Nephron (organoid): ENCODE results near the gene GLRX3.
"Not testable (repeated sequence)": the region's sequence is repeated elsewhere in the genome, so short reads cannot be mapped to it uniquely, and the experiment has no call there.

Experiments used
- H3K27ac Mint-ChIP-seq, 3 experiments: 2 replicates each; pipeline ENCODE4 v1.8.0; 2020; ENCODE audit warnings: mixed read lengths in 3 of 3, mild to moderate bottlenecking in 2 of 3, moderate library complexity in 1 of 3
- H3K27me3 Mint-ChIP-seq: 2 replicates; pipeline ENCODE4 v1.8.0; 2021; ENCODE audit warnings: low read depth, mild to moderate bottlenecking, moderate library complexity, mixed read lengths
- H3K36me3 Mint-ChIP-seq: 2 replicates; pipeline ENCODE4 v1.8.0; 2020; ENCODE audit warnings: low read depth, mixed read lengths
- H3K4me1 Mint-ChIP-seq: 2 replicates; pipeline ENCODE4 v1.8.0; 2020; ENCODE audit warnings: mixed read lengths
- H3K4me3 Mint-ChIP-seq, 3 experiments: 2 replicates each; pipeline ENCODE4 v1.8.0; 2020; ENCODE audit warnings: mild to moderate bottlenecking in 3 of 3, mixed read lengths in 3 of 3, moderate library complexity in 2 of 3
- H3K9me3 Mint-ChIP-seq: 2 replicates; pipeline ENCODE4 v1.8.0; 2020; ENCODE audit warnings: mixed read lengths
- CTCF ChIP-seq, 3 experiments: fragments of 200-600 bp; sonication (generic); IDR thresholded peaks; one replicate each; pipeline ENCODE4 v1.5.0; 2021; ENCODE audit warnings: antibody characterized with exemption in 3 of 3; ENCODE audit not compliant: unreplicated experiment in 3 of 3

The GLRX3 gene

GRCh38 chr10:130109796-130110245 is 26.4 kb upstream of the GLRX3 start:
- peak overlapping the region; percentile 93 to 96 (median 95) for H3K27ac Mint-ChIP-seq
- H3K4me3 Mint-ChIP-seq = peak overlapping the region; percentile 89 to 98 (median 92)

GRCh38 chr10:130110246-130111112 is 25.7 kb upstream of the GLRX3 start, which contains the start of gene C10orf143:
Gene C10orf143, minus strand, starts transcription at chr10:130110830. Its CDS starts 58 bp downstream, at chr10:130110772.
- H3K36me3 Mint-ChIP-seq = peaks cover 3% of the 10 kb centered on the region
- no peak for TF ChIP-seq CTCF (IDR thresholded peaks at IDR 0.05; ENCODE audit: unreplicated experiment in 3 of 3)
- H3K27me3 Mint-ChIP-seq = no peaks in the 10 kb centered on the region
- H3K4me1 Mint-ChIP-seq = peaks cover 22% of the 10 kb centered on the region
- peak within 1 kb of the TSS; percentile 89 to 98 (median 92) for H3K4me3 Mint-ChIP-seq
- H3K27ac Mint-ChIP-seq = peak within 1 kb of the TSS; percentile 93 to 96 (median 95)
- H3K9me3 Mint-ChIP-seq = peaks cover 2% of the 10 kb centered on the region

More at GRCh38 chr10:130109796-130110245, 26.4 kb upstream of the GLRX3 start:
- Mint-ChIP-seq H3K4me1 (peaks cover 22% of the 10 kb centered on the region), H3K27me3 (no peaks in the 10 kb centered on the region), H3K36me3 (peaks cover 3% of the 10 kb centered on the region), H3K9me3 (peaks cover 2% of the 10 kb centered on the region)
- TF ChIP-seq CTCF (IDR thresholded peaks at IDR 0.05; ENCODE audit: unreplicated experiment in 3 of 3) = peak; percentile 80 to 90 (median 89)

- Mint-ChIP-seq H3K27ac (peak overlapping the region; percentile 93 to 96 (median 95)), H3K4me1 (peaks cover 22% of the 10 kb centered on the region), H3K4me3 (peak overlapping the region; percentile 89 to 98 (median 92)), H3K36me3 (peaks cover 3% of the 10 kb centered on the region), H3K9me3 (peaks cover 4% of the 10 kb centered on the region), H3K27me3 (no peaks in the 10 kb centered on the region)
- TF ChIP-seq CTCF (IDR thresholded peaks at IDR 0.05; ENCODE audit: unreplicated experiment in 3 of 3) = no peak
Measured at GRCh38 chr10:130111113-130111851, 24.9 kb upstream of the GLRX3 start.

GRCh38 chr10:130111852-130112180 is 24.4 kb upstream of the GLRX3 start:
- no peak for TF ChIP-seq CTCF (IDR thresholded peaks at IDR 0.05; ENCODE audit: unreplicated experiment in 3 of 3)
- Mint-ChIP-seq H3K27me3 (no peaks in the 10 kb centered on the region), H3K36me3 (peaks cover 5% of the 10 kb centered on the region), H3K9me3 (peaks cover 8% of the 10 kb centered on the region), H3K4me1 (peaks cover 22% of the 10 kb centered on the region), H3K27ac (peak overlapping the region; percentile 93 to 96 (median 95)), H3K4me3 (peak overlapping the region; percentile 89 to 98 (median 92))

- Mint-ChIP-seq H3K4me3 (peak overlapping the region; percentile 7 to 89 (median 35)), H3K27me3 (no peaks in the 10 kb centered on the region)
- no peak for TF ChIP-seq CTCF (IDR thresholded peaks at IDR 0.05; ENCODE audit: unreplicated experiment in 3 of 3)
Measured at GRCh38 chr10:130112821-130113220, 23.4 kb upstream of the GLRX3 start.

GRCh38 chr10:130116942-130117341 is 19.2 kb upstream of the GLRX3 start:
- H3K36me3 Mint-ChIP-seq, H3K4me3 Mint-ChIP-seq, H3K4me1 Mint-ChIP-seq, H3K27me3 Mint-ChIP-seq, H3K27ac Mint-ChIP-seq: not testable (repeated sequence)
- H3K9me3 Mint-ChIP-seq = peaks cover 16% of the 10 kb centered on the region

More at GRCh38 chr10:130112821-130113220, 23.4 kb upstream of the GLRX3 start:
- Mint-ChIP-seq H3K27ac (no peak overlapping the region), H3K9me3 (peaks cover 15% of the 10 kb centered on the region), H3K4me1 (peaks cover 22% of the 10 kb centered on the region), H3K36me3 (peaks cover 5% of the 10 kb centered on the region)

GRCh38 chr10:130117535-130117934 is 18.7 kb upstream of the GLRX3 start:
- not testable (repeated sequence) for H3K4me1 Mint-ChIP-seq, H3K36me3 Mint-ChIP-seq, H3K27me3 Mint-ChIP-seq, H3K27ac Mint-ChIP-seq, H3K4me3 Mint-ChIP-seq
- peaks cover 16% of the 10 kb centered on the region for H3K9me3 Mint-ChIP-seq
